ENCODE data around the gene THBS3.
A peak's percentile ranks its signal among the peaks of the same experiment; 100 is the strongest.
"Not testable (repeated sequence)": the region's sequence is repeated elsewhere in the genome, so short reads cannot be mapped to it uniquely, and the experiment has no call there.

The THBS3 gene

DNA sequence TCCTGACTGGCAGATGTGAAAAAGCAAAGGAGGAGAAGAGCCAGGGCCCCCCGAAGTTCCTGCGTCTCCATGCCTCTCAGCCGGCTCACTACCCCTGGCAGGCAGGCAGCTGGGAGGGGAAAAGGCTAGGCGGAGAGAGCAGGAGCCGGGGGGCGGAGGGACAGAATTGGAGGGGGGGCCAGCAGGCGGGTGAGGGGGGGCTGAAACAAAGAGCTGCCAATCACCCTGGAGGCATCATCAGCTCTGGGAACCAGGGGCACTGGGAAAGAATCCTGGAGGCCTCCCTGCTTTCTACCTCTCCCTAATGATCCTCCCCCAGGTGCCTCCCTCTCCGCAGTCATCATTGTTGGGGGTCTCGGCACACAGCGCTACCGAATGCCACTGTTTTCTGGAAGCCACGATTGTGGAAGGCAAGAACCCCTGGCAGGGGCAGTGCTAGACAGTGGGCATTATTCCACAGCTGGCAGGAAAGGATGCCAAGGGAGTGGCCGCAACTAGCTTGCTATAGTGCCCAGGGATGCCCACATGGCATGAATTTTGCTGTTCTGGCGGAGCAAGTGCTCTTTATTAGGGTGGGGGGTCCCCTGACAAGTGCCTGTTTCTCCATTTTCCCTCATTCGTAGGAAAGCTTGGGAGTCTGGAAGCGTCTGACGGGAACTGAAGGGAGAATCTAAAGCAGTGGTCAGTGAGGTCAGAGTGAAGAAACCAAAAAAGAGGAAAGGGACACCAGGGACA is at the start of gene THBS3:
THBS3 (minus strand) TSS at position 92 of the 735 bp plus-strand sequence; CDS start at position 71, 21 bp downstream.
- no peak for DNase-seq

DNA sequence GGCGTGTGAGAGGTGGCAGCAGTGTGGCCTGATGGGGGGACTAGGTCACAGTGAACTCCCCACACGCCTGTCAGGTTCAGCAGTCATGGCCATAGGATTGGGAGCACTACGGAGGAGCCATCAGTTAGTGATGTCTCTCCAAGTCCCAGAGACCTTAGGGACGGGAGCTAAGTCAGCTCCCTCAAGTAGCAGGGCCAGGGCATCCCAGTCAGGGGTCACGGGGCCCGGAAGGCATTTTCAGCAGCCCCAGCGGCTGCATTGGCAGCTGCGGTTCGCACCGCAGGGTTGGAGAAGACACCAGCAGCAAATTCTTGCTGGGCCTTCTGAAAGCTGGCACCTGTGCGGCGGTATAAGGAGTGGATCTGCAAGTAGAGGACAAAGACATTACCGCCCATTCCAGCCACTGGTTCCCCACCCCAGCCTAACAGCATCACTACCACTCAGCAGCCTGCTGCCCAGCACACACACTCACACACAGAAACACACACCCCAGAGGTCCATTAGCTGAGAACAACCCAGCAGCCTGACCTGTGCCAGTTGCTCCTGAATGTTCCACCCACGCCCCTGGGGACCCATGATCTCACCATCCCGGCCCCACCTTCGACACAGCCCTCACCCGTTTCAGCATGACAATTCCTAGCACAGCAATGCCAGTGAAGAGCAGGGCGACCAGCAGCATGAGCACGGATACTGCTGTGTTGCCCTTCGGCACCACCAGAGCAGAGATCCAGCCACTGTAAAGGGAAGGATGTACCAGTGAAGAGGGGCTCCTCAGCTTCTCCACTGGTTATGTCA is 48.6 kb upstream of the THBS3 start:
- DNase-seq = no peak

DNA sequence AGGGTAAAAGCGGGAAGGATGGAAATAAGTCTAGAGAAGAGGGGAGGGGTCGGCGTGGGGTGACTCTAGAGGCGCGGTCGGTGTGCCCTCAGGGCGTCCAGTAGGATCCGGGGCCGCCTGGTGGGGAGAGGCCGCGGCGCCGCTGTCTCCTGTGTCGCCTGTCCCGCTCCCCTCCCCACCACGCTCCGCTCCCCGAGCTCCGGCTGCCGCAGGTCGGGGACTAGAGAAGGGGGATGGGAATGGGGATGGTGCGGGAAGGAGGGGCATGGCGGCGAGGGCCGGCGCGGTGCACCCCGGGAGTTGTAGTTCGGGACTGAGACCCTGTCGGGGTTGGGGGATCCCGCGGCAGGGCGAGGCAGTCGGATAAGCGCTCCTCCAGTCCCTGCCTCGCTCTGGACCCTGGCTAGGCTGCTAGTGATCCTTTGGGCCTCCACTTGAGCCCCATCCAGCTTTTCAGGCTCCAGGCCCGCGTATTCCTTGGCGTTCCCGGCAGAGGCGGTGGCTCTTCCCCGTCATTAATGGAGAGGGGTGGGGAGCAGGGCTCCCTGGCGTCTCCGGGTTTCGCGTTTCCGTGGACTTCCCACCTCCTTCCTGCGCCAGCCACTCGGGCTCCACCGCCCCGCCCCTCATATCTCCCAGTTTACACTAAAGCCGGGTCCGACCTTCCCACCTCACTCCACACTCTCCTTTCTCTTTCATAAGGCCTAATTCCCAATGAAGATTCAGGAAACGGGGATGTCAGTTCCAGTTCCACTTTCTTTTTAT is 47.7 kb upstream of the THBS3 start, which contains the start of gene ENTREP3:
ENTREP3 (minus strand) TSS at position 241 of the 765 bp plus-strand sequence. CDS start 606 bp downstream, outside the sequence.
- DNase-seq = peak; percentile 71 to 74

DNA sequence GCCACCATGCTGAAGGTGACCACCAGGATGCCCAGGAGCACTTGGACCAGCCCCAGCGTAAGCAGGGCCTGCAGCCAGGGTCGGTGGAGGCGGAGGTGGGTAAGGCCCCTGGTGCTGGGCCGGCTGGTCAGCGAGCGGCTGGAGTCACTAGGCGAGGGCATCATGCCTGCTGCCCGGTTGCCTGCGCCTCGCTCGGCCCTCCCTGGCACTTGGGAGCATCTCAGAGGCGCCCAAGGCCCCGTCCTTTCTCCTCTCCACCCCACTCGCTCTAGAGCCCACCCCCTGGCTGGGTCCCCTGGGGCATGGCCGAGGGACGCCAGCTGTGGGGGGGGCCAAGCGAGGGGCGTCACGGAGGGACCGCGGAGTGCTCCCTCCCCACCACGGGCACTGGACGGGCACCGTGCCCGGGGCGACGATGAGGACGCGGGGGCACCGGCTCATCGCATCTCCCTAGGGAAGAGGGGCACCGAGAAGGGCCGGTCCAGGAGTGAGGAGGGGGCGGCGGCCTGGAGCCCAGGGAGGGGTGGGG is 47.1 kb upstream of the THBS3 start:
- DNase-seq = no peak

DNA sequence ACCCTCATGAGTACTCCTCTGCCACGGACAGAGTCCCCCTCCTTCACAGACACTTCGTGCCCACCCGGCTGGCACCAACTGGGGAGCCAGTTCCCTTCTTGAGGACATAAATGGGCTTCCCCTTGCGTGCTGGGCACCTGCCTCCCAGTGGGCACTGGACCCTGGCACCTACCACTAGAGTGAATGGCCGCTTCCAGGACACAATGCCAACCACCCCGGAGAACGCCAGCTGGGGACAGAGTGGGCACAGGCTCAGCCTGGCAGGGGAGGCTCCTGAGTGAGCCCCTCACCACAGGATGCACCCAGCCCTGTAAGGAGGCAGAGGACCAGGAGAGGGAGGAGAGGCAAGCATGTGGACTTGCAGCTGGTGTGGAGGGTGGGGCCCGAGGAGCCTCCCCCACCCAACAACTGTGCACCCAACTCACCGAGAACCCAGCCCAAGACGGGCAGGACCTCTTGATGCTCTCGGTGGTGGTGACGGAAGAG is 46.6 kb upstream of the THBS3 start:
- DNase-seq = no peak

DNA sequence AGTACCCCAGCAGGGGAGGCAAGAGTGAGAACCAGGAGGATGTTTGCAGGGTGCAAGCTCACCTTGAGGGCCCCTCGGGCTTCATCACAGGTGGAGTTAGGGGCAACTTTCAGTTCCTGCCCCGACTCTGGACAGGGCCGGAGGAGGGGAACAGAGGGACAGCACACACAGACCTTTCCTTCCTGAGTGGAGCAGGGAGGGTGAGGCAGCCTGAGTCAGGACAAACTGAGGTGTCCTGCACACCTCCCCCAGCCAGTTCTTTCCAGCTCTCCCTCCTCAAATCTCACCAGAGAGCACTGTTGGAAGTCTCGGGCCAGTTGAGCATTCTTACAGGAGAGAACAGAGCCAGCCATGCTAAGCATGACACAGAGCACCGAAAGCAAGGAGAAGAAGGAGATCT is 46.1 kb upstream of the THBS3 start:
- DNase-seq = no peak

DNA sequence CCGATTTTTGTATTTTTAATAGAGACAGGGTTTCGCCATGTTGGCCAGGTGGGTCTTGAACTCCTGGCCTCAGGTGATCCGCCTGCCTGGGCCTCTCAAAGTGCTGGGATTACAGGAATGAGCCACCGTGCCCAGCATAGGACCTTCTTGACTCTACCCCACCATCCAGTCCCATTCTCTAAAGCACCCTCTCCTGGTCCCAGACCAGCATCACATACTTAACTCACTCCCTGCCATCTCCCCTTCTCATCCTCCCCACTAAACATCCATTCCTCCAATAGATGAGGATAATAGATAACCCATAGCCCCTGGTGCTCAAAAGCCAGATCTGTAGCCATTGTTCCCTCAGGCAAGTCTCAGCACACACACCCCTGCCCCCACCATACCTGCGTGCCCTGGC is 45.5 kb upstream of the THBS3 start:
- DNase-seq = no peak

DNA sequence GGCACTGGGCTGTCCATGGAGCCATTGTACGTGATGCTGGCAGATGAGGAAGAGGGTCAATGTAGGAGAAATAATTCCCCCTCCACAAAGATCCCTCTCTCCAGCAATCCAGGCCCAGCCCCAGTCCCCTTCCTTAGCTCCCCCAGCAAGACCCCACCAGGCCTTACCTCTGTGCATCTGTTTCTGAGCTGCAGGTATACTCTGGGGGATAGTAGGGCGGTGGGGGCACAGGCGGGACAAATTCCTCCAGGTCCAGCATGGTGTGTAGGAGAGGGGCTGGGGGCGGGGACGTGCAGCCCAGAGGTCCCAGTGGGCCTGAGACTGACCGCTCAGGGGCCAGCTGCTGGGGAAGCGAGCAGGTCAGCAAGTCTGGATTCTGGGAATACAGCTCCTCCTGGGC is 43.9 kb upstream of the THBS3 start:
- no peak for DNase-seq

DNA sequence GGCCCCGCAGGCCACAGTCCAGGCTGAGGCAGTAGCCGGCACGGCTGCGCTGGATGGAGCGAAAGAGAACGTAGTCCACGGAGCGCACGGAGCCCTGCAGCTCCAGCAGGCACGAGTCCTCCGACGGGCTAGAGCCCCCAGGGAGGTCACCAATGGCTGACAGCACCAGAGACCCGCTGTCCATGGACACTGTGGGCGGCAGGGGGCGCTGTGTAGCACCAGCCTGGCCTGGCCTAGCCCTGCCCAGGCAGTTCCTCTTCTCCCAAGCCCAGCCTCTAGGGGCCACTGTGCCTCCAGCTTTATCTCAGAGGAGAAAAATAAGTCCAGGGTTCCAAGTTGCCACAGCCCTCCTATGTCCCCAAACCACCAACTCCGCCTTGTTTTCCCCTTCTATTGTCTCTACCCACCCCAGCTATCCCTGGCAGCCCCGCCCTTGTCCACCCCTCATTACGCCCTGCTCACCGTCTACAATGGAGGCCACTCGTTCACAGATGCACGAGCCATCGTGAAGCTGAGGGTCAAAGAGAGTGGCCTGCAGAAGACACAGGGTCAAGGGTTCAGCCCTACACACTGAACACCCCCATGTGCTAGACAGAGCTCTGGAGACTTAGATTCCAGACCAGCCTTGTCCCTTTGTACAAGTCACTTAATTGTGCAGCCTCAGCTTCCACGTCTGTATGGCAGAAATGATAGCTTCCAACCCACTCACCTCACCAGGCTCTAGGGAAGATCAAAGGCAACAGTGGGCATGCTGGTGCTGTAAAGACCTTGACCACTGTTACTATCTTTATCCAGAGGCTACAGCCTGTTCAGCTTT is 43.1 kb upstream of the THBS3 start:
- peak; percentile 93 to 96 for DNase-seq

DNA sequence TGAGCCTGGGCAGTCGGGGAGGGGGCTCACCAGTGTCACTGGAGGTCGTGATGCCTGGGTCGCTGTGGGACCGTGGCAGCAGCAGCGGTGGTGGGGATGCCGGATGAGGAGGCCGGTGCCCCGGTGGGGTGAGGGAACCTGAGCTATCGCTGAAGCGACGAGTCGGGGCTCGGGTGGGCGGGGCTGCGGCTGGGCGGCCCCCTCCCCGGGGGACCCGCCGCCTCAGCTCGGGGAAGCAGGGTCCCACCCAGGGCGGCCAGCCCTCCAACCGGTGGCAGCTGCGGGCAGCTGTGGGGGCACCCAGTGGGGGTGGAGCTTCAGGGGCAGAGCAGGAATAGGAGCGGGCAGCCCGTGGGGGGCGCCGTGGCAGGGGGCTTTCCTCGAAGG is 42.5 kb upstream of the THBS3 start:
- DNase-seq = no peak

DNA sequence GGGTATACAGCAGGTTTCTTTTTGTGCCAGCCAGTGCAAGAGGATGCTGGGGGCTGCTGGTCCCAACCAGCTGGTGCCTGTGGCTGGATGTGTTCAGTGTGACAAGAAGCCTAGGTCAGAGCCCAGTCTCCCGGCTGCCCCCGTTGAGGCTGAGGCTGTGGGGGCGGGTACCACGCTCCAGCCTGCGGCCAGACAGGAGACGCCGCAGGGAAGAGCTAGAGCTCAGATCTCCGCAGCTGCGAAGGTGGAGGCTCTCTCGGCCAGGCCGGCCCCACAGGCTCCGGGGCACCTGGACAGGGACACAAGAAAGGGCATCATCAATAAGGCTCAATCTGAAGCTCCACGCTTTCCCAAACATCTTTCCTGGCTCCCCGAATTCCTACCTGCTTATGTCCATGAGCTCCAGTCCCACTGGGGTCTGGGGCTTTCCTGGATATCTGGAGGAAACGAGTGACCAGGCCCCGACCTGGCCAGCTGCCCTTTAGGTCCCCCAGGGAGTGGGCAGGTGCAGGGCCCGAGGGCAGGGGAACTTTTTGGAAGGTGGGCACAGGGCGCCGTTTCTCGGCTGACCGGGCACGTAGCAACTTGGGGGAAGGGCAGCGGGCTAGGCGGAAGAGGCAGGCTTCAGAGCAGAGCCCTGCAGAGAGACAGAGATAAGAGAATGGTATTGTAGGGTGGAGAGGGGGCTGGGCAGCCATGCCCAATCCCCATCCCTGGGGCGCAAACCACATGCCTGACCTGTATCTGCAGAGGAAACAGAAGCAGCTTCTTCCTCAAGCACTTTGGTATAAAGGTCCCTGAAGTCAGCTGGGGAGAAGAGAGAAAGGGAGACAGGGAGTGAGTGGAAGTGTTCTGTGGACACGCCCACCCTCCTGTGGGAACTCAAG is 40.2 kb upstream of the THBS3 start:
- no peak for DNase-seq

DNA sequence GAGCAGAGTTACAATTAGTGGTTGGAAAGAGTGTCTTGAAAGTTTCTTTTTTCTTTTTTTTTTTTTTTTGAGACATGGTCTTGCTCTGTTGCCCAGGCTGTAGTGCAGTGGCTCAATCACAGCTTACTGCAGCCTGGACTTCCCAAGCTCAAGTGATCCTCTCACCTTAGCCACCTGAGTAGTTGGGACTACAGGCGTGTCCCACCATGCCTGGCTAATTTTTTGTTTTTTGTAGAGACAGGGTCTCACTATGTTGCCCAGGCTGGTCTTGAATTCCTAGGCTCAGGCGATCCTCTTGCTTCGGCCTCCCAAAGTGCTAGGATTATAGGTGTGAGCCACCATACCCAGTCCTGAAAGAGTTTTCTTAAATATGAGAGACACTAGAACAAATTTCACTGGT is 39.1 kb upstream of the THBS3 start:
- not testable (repeated sequence) for DNase-seq

DNA sequence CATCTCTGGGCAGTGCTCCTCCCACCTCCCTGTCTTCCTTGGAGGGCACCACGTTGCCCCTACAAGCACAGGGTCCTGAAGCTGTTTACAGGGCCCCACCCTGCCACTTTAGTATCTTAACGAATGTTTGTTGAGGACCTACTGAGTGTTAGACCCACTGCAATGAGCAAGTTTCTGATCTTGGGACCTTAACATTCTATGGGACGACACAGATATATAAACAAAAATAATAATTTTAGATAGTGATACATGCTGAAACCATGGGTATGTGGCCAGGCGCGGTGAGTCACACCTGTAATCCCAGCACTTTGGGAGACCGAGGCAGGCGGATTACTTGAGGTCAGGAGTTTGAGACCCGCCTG is 37.4 kb upstream of the THBS3 start:
- DNase-seq = no peak

DNA sequence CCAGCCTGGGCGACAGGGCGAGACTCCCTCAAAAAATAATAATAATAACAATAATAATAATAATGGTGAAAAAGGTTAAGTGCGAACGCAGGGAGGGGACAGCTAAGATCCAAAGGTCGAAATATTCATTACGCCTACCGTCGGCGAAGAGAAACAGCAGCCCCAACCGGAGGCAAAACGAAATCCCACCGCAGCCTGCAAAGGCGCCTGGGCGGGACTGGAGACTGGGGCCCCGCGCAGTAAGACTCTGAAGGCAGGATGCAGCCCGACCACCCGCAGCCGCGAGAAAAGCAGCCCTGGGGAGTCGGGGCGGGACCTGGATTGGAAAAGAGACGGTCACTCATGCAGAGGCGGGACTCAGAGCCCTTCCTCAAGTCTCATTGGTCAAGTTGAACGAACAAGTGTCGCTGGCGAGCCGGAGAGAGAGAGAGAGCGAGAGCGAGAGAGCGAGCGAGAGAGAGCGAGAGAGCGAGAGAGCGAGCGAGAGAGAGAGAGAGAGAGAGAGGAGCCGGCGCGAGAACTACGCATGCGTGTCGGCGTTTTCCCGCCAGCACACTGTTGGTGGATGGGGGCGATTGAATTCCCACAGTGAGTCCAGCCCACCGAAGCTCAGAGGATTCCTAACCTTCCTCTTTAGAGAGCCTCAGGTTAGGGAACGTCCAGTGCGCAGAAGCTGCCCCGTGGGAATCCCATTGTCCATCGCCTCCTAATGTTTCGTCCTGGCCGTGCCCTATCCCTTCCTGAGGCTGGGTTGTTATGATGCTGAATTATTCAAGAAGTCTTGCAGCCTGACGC is 36.9 kb upstream of the THBS3 start:
- peak; percentile 85 to 88 for DNase-seq

DNA sequence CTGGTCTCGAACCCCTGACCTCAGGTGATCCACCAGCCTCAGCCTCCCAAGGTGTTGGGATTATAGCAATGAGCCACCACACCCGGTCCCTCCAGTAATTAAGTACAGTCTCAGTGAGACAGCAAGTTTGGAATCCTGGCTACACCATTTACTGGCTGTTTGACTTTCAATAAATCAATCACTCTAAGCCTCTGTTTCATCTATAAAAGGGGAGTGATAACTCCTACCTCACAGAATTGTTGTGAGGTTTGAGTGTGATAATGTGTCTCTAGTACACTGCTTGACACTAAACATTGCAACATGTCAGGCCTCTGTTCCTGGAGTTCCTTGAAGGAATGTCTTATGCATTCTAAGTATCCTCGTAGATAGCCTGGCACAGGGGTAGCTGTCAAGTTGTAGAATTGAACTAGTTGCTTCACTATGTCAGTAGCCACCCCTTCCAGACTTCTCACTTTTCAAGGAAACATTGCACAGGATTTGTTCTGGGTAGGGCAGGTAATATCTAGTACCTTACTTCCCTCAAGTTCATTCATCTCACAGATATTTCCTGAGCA is 35.2 kb upstream of the THBS3 start:
- no peak for DNase-seq

DNA sequence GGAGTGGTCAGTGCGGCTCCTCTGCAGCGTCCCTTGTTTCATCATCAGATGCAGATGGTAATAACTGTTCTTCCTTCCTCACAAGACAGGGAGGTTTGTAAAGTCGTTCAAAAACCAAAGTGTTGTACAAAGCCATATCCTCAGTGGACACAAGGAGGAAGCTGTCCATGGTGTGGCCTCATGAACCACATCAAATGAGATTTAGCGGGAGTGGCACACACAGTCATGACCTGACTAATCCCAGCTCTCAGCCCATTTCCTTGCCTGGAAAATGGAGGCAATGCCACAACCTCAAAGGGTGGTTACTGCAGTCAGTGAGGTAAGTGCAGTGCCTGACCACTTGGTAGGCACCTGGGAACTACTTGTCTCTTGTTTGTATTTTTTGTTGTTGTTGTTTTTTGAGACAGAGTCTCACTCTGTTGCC is 34.2 kb upstream of the THBS3 start:
- no peak for DNase-seq

DNA sequence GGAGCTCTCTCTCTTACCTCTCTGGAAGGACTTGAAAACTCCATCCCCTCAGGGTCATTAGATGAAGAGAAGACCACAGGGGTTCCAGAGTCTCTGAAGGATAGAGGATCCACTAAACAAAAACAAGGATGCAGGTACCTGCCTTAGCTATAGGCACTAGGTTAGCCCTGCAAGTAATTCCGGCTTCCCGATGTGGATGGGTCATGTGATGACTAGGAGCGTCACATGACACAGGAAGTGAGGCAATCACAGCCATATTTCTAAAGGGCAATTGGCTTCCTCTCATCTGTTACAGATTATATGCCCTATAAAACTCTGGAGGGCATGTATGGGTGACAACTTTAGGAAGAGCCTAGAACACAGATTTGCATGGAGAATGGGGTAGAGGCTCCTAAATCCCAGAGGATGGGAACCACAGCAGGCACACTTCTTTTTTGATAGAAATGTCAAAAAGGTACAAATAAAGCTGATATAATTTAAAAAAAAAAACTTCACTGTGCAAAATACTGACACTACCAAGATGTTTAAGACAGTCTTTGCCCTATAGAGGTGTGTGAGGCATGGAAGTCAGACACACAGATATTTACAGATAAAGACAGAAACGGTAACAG is 33.5 kb upstream of the THBS3 start:
- peak; percentile 57 to 62 for DNase-seq

DNA sequence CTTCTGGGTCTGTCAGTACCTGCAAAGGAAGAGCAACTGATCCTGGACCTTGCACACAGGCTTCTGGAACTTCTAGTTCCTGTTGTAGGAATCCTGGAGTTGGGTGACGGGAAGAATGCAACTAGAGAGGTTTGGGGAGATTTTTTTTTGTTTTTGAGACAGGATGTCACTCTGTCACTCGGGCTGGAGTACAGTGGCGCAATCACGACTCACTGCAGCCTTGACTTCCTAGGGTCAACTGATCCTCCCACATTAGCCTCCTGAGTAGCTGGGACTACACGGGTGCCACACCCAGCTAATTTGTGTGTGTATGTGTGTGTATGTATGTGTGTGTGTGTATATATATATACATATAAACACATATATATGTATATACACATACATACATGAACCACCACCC is 28.8 kb upstream of the THBS3 start:
- DNase-seq = no peak

DNA sequence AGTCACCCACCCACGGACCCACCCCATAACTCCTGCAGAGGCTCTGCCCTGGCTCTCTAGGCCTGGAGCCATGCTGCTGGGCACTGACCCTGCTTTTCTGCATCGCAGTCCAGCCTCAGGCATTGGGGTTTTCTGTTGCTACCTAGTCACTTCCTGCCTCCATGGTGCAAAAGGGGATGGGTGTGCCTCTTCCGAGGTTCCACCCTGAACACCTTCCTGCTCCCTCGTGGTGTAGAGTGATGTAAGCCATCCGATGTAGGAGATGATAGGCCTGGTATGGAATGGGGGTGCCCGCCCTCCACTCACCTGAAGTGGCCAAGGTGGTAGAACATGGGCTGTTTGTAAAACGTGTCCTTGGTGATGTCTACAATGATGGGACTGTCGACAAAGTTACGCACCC is 27.7 kb upstream of the THBS3 start:
- not testable (repeated sequence) for DNase-seq
